H9 (cell line): ENCODE results near the gene LIF. TPM values are rescaled to one million over a fixed set of nuclear protein-coding genes. Genes with fewer than 3 reads are reported as not detected.

ENCODE experiments used
- DNase-seq: peaks from one replicate; pipeline ENCODE4 v3.0.0-alpha.2; 2017
- H2AFZ ChIP-seq: one replicate; pipeline ENCODE4 v1.6.1; 2013; ENCODE audit warnings: mild to moderate bottlenecking, low read length, control low read depth, moderate library complexity
- H2AK5ac ChIP-seq: 2 replicates; pipeline ENCODE4 v1.6.1; 2013; ENCODE audit warnings: low read length, control low read depth, mixed read lengths; ENCODE audit not compliant: insufficient read length
- H2BK120ac ChIP-seq: one replicate; pipeline ENCODE4 v1.6.1; 2013; ENCODE audit warnings: low read depth, mild to moderate bottlenecking, low read length, control low read depth, inconsistent platforms; ENCODE audit not compliant: poor library complexity, severe bottlenecking
- H2BK12ac ChIP-seq: 2 replicates; pipeline ENCODE4 v1.6.1; 2013; ENCODE audit warnings: low read length, control low read depth, mixed read lengths, low read depth; ENCODE audit not compliant: insufficient read length
- H2BK15ac ChIP-seq: 2 replicates; pipeline ENCODE4 v1.6.1; 2013; ENCODE audit warnings: low read depth, low read length, control low read depth
- H2BK20ac ChIP-seq: one replicate; pipeline ENCODE4 v1.6.1; 2013; ENCODE audit warnings: low read depth, mild to moderate bottlenecking, low read length, control low read depth, inconsistent platforms; ENCODE audit not compliant: poor library complexity, severe bottlenecking
- H2BK5ac ChIP-seq: 2 replicates; pipeline ENCODE4 v1.6.1; 2013; ENCODE audit warnings: low read length, control low read depth, mixed read lengths; ENCODE audit not compliant: insufficient read length
- H3K14ac ChIP-seq: 2 replicates; pipeline ENCODE4 v1.6.1; 2013; ENCODE audit warnings: low read length, control low read depth; ENCODE audit not compliant: insufficient read depth
- H3K18ac ChIP-seq: 2 replicates; pipeline ENCODE4 v1.6.1; 2013; ENCODE audit warnings: low read depth, mild to moderate bottlenecking, mixed read lengths, low read length, control low read depth; ENCODE audit not compliant: insufficient read length
- H3K23ac ChIP-seq: 2 replicates; pipeline ENCODE4 v1.6.1; 2013; ENCODE audit warnings: low read length, control low read depth, mixed read lengths, low read depth; ENCODE audit not compliant: insufficient read length
- H3K23me2 ChIP-seq: 2 replicates; pipeline ENCODE4 v1.6.1; 2013; ENCODE audit warnings: low read depth, mild to moderate bottlenecking, mixed read lengths, low read length, control low read depth; ENCODE audit not compliant: insufficient read length, poor library complexity, severe bottlenecking
- H3K27ac ChIP-seq: 2 replicates; pipeline ENCODE4 v1.5.1; 2013; ENCODE audit warnings: low read length, control low read depth, mixed read lengths, low read depth; ENCODE audit not compliant: insufficient read length
- H3K27me3 ChIP-seq: 2 replicates; pipeline ENCODE4 v1.6.1; 2013; ENCODE audit warnings: low read length, control low read depth, inconsistent platforms; ENCODE audit not compliant: insufficient read depth
- H3K4ac ChIP-seq: 2 replicates; pipeline ENCODE4 v1.6.1; 2013; ENCODE audit warnings: low read depth, mild to moderate bottlenecking, control low read depth, inconsistent platforms, low read length, moderate library complexity
- H3K4me1 ChIP-seq: 2 replicates; pipeline ENCODE4 v1.6.1; 2013; ENCODE audit warnings: low read length, control low read depth, inconsistent platforms; ENCODE audit not compliant: insufficient read depth
- H3K4me2 ChIP-seq: 2 replicates; pipeline ENCODE4 v1.6.1; 2013; ENCODE audit warnings: low read length, control low read depth, mixed read lengths; ENCODE audit not compliant: insufficient read length, insufficient read depth
- H3K56ac ChIP-seq: 2 replicates; pipeline ENCODE4 v1.6.1; 2013; ENCODE audit warnings: low read depth, mild to moderate bottlenecking, mixed read lengths, low read length, control low read depth; ENCODE audit not compliant: insufficient read length
- H3K79me1 ChIP-seq: 2 replicates; pipeline ENCODE4 v1.6.1; 2013; ENCODE audit warnings: low read depth, mild to moderate bottlenecking, moderate library complexity, low read length, control low read depth, inconsistent platforms; ENCODE audit not compliant: insufficient read depth, poor library complexity, severe bottlenecking
- H3K79me2 ChIP-seq: 2 replicates; pipeline ENCODE4 v1.6.1; 2013; ENCODE audit warnings: low read length, control low read depth, inconsistent platforms; ENCODE audit not compliant: insufficient read depth
- H3K9ac ChIP-seq: 2 replicates; pipeline ENCODE4 v1.6.1; 2013; ENCODE audit warnings: low read length, control low read depth, mixed read lengths; ENCODE audit not compliant: insufficient read length; ENCODE audit errors: extremely low read depth
- H3K9me3 ChIP-seq: one replicate; pipeline ENCODE4 v1.6.1; 2013; ENCODE audit warnings: low read depth, low read length, inconsistent platforms; ENCODE audit not compliant: control insufficient read depth
- H3T11ph ChIP-seq: one replicate; pipeline ENCODE4 v1.6.1; 2013; ENCODE audit warnings: mild to moderate bottlenecking, low read length, control low read depth, inconsistent platforms
- H4K20me1 ChIP-seq: one replicate; pipeline ENCODE4 v1.6.1; 2013; ENCODE audit not compliant: control insufficient read depth, insufficient read length, insufficient read depth
- H4K5ac ChIP-seq: 2 replicates; pipeline ENCODE4 v1.6.1; 2013; ENCODE audit warnings: low read depth, mild to moderate bottlenecking, mixed read lengths, low read length, control low read depth; ENCODE audit not compliant: insufficient read length
- H4K8ac ChIP-seq: replicated peaks from 2 replicates; pipeline ENCODE4 v1.6.1; 2013; ENCODE audit warnings: low read length, control low read depth, mixed read lengths, low read depth; ENCODE audit not compliant: insufficient read length
- H4K91ac ChIP-seq: 2 replicates; pipeline ENCODE4 v1.6.1; 2013; ENCODE audit warnings: low read depth, mild to moderate bottlenecking, moderate library complexity, mixed read lengths, low read length, control low read depth; ENCODE audit not compliant: insufficient read length
- H3K27ac Mint-ChIP-seq, 3 experiments: 2 replicates in 2 of 3; 3 replicates in 1 of 3; pipeline ENCODE4 v1.8.0; 2020 to 2021; ENCODE audit warnings: mixed read lengths in 3 of 3, mild to moderate bottlenecking in 1 of 3, moderate library complexity in 1 of 3
- H3K27me3 Mint-ChIP-seq: 2 replicates; pipeline ENCODE4 v1.8.0; 2021; ENCODE audit warnings: low read depth, mild to moderate bottlenecking, moderate library complexity, mixed read lengths
- H3K36me3 Mint-ChIP-seq, 3 experiments: 2 replicates in 2 of 3; 3 replicates in 1 of 3; pipeline ENCODE4 v1.8.0; 2020 to 2021; ENCODE audit warnings: low read depth in 3 of 3, mixed read lengths in 3 of 3; ENCODE audit not compliant: insufficient read depth in 1 of 3
- H3K4me1 Mint-ChIP-seq, 2 experiments: 2 replicates each; pipeline ENCODE4 v1.8.0; 2020; ENCODE audit warnings: mixed read lengths in 2 of 2
- H3K4me3 Mint-ChIP-seq, 2 experiments: 2 replicates in 1 of 2; 3 replicates in 1 of 2; pipeline ENCODE4 v1.8.0; 2020 to 2021; ENCODE audit warnings: mild to moderate bottlenecking in 2 of 2, mixed read lengths in 2 of 2, moderate library complexity in 1 of 2
- H3K9me3 Mint-ChIP-seq, 2 experiments: 2 replicates in 1 of 2; 3 replicates in 1 of 2; pipeline ENCODE4 v1.8.0; 2020; ENCODE audit warnings: mild to moderate bottlenecking in 2 of 2, mixed read lengths in 2 of 2, moderate library complexity in 1 of 2
- CTCF ChIP-seq: fragments of 200-600 bp; sonication (generic); conservative IDR thresholded peaks from 3 replicates; pipeline ENCODE4 v1.8.0; 2021; ENCODE audit warnings: antibody characterized with exemption, mild to moderate bottlenecking
- WGBS: extraction: QIAGEN DNeasy Blood & Tissue Kit; methylation state at CpG from one replicate; pipeline ENCODE4 v1.1.7; 2013; ENCODE audit warnings: missing lambda C conversion rate, low lambda C conversion rate, mixed read lengths; ENCODE audit not compliant: insufficient read length; ENCODE audit errors: extremely low coverage; 5-methylcytosine and 5-hydroxymethylcytosine counted together
- total RNA-seq: library from RNA; stranded (reverse); gene quantifications from 2 replicates; pipeline ENCODE4 v1.2.1, GENCODE V29; 2021

LIF gene
- total RNA-seq, 1 experiment from 2014 or later: 6.1 TPM

DNA sequence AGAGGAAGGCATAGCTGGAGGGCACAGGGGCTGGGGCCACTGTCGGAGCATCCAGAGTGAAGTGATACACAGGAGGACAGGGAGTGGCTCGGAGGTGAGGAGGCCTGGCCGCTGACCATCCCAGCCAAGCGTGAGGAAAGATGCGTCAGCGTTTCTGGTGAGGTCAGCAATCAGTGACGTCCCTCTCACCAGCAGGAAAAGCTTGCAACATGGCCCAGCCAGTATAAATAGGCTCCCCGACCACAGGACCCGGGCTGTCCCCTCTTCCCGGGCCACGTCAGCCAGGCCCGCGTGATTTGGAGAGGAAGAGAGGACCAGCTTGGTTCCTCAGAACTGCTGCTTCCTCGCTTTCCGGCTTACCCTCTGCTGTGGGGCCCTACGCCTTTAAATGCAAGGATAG lies 24.3 kb upstream of the LIF start:
- Histone ChIP-seq H2BK20ac (no peak overlapping the region), H4K20me1 (no peaks in the 10 kb centered on the region), H3K23ac (no peak overlapping the region), H2BK120ac (no peak overlapping the region), H3K79me1 (no peaks in the 10 kb centered on the region), H3K4ac (no peak overlapping the region), H2BK5ac (no peak overlapping the region), H3K9ac (no peak overlapping the region), H2BK12ac (no peak overlapping the region), H3K27me3 (no peaks in the 10 kb centered on the region), H3K79me2 (no peaks in the 10 kb centered on the region), H3K9me3 (no peaks in the 10 kb centered on the region), H3K27ac (no peak overlapping the region), H4K91ac (no peak overlapping the region), H4K5ac (no peak overlapping the region), H3K23me2 (no peaks in the 10 kb centered on the region), H4K8ac (no peak overlapping the region), H2AK5ac (no peak overlapping the region), H3T11ph (no peak overlapping the region), H3K14ac (no peak overlapping the region; the same call in 1 of the 2 replicates), H3K56ac (no peak overlapping the region), H2AFZ (no peak overlapping the region), H2BK15ac (no peak overlapping the region), H3K4me1 (no peaks in the 10 kb centered on the region), H3K4me2 (no peak overlapping the region), H3K18ac (no peak overlapping the region)
- Mint-ChIP-seq H3K27ac (peak overlapping the region in 1 of 3 experiments; percentile 81; a peak in 2 of 7 replicates), H3K4me3 (no peak overlapping the region), H3K36me3 (no peaks in the 10 kb centered on the region), H3K27me3 (peaks cover 5% of the 10 kb centered on the region), H3K4me1 (peaks cover 4 to 11% of the 10 kb centered on the region in 2 experiments), H3K9me3 (no peaks in the 10 kb centered on the region)
- no peak for DNase-seq
- TF ChIP-seq CTCF: no peak
- no CpG with 5 or more reads among the region's 16 CpGs for WGBS
